Right lobe of liver (tissue), 6 donors: ENCODE results near the gene WDR93. TPM values are rescaled to one million over a fixed set of nuclear protein-coding genes. Genes with fewer than 3 reads are reported as not detected.

Experiments used
- ATAC-seq, 4 donors: fragments of 200-7000 bp; cut with Tn5 transposase; one replicate each; pipeline ENCODE4 v1.9.1; 2020; ENCODE audit warnings: mild to moderate bottlenecking in 4 of 4, moderate library complexity in 4 of 4
- DNase-seq, 3 donors: peaks; one replicate each; pipeline ENCODE4 v3.0.0-alpha.2; 2020
- H3K27ac ChIP-seq, 3 donors: fragments of 200-600 bp; one replicate each; pipeline ENCODE4 v1.8.0; 2022
- H3K27me3 ChIP-seq, 2 donors: fragments of 200-600 bp; one replicate each; pipeline ENCODE4 v1.8.0; 2022
- H3K36me3 ChIP-seq, 4 donors: fragments of 200-600 bp; sonication (generic) in 1 of 4; one replicate each; pipeline versions ENCODE4 v1.5.1 to v1.8.0; 2017 to 2022; ENCODE audit warnings: control low read depth in 1 of 4
- H3K4me1 ChIP-seq, 4 donors: fragments of 200-600 bp; sonication (generic) in 1 of 4; one replicate each; pipeline versions ENCODE4 v1.5.1 to v1.8.0; 2017 to 2022; ENCODE audit warnings: control low read depth in 1 of 4
- H3K4me3 ChIP-seq, 3 donors: fragments of 200-600 bp; one replicate each; pipeline ENCODE4 v1.8.0; 2022
- H3K9me3 ChIP-seq, 4 donors: fragments of 200-600 bp; sonication (generic) in 1 of 4; one replicate each; pipeline versions ENCODE4 v1.5.1 to v1.8.0; 2017 to 2022; ENCODE audit warnings: control low read depth in 1 of 4
- POLR2A ChIP-seq: fragments of 450-650 bp; IDR thresholded peaks from one replicate; pipeline ENCODE4 v1.6.1; 2017; ENCODE audit warnings: antibody characterized with exemption, mild to moderate bottlenecking
- WGBS: methylation state at CpG from one replicate; pipeline ENCODE4 v1.1.6; 2018; ENCODE audit warnings: low coverage, low lambda C conversion rate; ENCODE audit not compliant: insufficient coverage; ENCODE audit errors: missing lambda C conversion rate; 5-methylcytosine and 5-hydroxymethylcytosine counted together
- intact Hi-C, 2 donors: fragments of 100-400 bp; cut with DNase I; formaldehyde crosslinking; loops; one replicate each; pipeline versions ENCODE4 v1.11.2 to v1.14.1; 2022
- total RNA-seq, 6 experiments: library from RNA; depleted of rRNA in 2 of 6; stranded (reverse); fragments of >200 nt in 2 of 6; fragmentation: NEBNext Ultra II Directional in 3 of 6; extraction: Animal tissue kit (Norgen Biotek cat#: 25700) in 3 of 6; gene quantifications; one replicate each; pipeline versions ENCODE4 v1.1.0 to v1.2.4, GENCODE V29; 2016 to 2023
- TF ChIP-seq, protein P1 (sequence below), 4 donors: fragments of 200-600 bp in 3 of 4; fragments of 450-650 bp in 1 of 4; IDR thresholded peaks; one replicate each; pipeline versions ENCODE4 v1.5.1 to v1.8.0; 2016 to 2022; ENCODE audit warnings: antibody characterized with exemption in 4 of 4, mild to moderate bottlenecking in 2 of 4
- donor health status: DM: no; HTN: yes; CAD: no.
- donor health status: DM: no; HTN: no; CAD: no.
- donor health status: DM: no; HTN: no; CAD: no.
- donor health status: DM: no; HTN: yes; CAD: no.
- donor health status: DM: no; HTN: yes; CAD: no.

Gene WDR93
- total RNA-seq, 6 experiments from 2014 or later = not detected

DNA sequence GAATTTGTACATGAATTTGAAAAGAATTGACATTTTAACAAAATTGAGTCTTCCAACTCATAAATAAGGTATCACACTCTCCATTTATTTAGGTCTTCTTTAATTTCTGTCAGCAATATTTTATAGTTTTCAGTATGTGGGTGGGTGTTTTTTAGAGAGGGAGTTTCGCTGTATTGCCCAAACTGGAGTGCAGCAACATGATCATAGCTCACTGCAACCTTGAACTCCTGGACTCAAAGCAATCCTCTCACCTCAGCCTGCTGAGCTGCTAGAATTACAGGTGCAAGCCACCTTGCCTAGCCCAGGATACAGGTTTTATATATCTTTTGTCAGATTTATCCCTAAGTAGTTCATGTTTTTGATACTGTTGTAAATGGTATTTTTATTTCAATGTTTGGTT, 4.6 kb downstream of the WDR93 start:
- Histone ChIP-seq H3K27ac (no peak overlapping the region), H3K36me3 (no peaks in the 10 kb centered on the region), H3K9me3 (no peaks in the 10 kb centered on the region), H3K27me3 (no peaks in the 10 kb centered on the region), H3K4me3 (no peak overlapping the region), H3K4me1 (no peaks in the 10 kb centered on the region)
- intact Hi-C loops = no loop called here
- no peak for DNase-seq
- WGBS = 60% methylated on average over 1 of the region's 1 CpG
- ATAC-seq = no peak
- TF ChIP-seq, protein P1, sequence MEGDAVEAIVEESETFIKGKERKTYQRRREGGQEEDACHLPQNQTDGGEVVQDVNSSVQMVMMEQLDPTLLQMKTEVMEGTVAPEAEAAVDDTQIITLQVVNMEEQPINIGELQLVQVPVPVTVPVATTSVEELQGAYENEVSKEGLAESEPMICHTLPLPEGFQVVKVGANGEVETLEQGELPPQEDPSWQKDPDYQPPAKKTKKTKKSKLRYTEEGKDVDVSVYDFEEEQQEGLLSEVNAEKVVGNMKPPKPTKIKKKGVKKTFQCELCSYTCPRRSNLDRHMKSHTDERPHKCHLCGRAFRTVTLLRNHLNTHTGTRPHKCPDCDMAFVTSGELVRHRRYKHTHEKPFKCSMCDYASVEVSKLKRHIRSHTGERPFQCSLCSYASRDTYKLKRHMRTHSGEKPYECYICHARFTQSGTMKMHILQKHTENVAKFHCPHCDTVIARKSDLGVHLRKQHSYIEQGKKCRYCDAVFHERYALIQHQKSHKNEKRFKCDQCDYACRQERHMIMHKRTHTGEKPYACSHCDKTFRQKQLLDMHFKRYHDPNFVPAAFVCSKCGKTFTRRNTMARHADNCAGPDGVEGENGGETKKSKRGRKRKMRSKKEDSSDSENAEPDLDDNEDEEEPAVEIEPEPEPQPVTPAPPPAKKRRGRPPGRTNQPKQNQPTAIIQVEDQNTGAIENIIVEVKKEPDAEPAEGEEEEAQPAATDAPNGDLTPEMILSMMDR (IDR thresholded peaks at IDR 0.05) = no peak
- no peak for TF ChIP-seq POLR2A

DNA sequence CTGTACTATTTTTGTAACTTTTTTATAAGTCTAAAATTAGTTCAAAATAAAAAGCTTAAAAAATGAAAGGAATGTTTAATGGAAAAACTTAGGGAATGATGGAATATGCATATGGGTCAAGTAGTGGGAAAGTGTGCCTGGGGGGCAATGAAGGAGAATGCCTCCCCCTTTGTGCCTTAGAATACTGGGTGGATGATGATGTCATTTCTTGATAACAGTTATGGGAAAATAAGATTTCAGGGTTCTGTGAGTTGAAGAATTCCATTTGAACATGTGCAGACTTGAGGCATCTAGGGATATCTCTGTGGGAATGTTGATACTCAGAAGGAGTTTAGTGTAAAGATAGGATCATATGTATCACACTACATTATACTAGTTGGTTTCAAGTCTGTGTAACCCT, 13.8 kb downstream of the WDR93 start:
- Histone ChIP-seq H3K4me1 (no peaks in the 10 kb centered on the region), H3K27ac (no peak overlapping the region), H3K36me3 (no peaks in the 10 kb centered on the region), H3K4me3 (no peak overlapping the region), H3K9me3 (no peaks in the 10 kb centered on the region), H3K27me3 (no peaks in the 10 kb centered on the region)
- DNase-seq (no peak), ATAC-seq (no peak)
- intact Hi-C loops = no loop called here
- TF ChIP-seq, protein P1 (IDR thresholded peaks at IDR 0.05) = no peak
- TF ChIP-seq POLR2A = no peak

DNA sequence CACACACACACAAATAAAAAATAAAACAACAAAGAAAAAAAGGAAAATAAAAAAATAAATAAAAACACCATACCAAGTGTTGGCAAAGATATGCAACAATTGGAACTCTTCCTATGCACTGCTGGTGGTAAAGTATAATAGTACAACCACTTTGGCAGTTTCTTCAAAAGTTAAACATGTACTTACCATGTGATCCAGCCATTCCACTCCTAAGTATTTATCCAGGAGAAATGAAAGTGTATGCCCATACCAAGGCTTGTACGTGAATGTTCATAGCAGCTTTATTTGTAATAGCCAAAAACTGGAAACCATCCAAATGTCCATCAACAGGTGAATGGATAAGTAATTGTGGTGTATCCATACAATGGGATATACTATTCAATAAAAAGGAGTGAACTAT, 17.0 kb downstream of the WDR93 start:
- Histone ChIP-seq H3K27ac (no peak overlapping the region), H3K9me3 (no peaks in the 10 kb centered on the region), H3K36me3 (no peaks in the 10 kb centered on the region), H3K4me3 (no peak overlapping the region), H3K4me1 (no peaks in the 10 kb centered on the region), H3K27me3 (no peaks in the 10 kb centered on the region)
- no peak for TF ChIP-seq POLR2A
- TF ChIP-seq, protein P1 (IDR thresholded peaks at IDR 0.05) = no peak
- intact Hi-C loops = no loop called here
- DNase-seq = no peak
- 50% methylated on average over 1 of the region's 1 CpG for WGBS
- ATAC-seq = no peak

GRCh38 chr15:89714775-89715174, 24.2 kb downstream of the WDR93 start:
- intact Hi-C loops = no loop called here
- H3K4me1 ChIP-seq = no peaks in the 10 kb centered on the region
- ATAC-seq = no peak
- no peaks in the 10 kb centered on the region for H3K27me3 ChIP-seq
- no peaks in the 10 kb centered on the region for H3K9me3 ChIP-seq
- WGBS = 83% methylated on average over 2 of the region's 2 CpGs
- DNase-seq = no peak
- no peak overlapping the region for H3K27ac ChIP-seq
- H3K4me3 ChIP-seq = no peak overlapping the region
- no peak for TF ChIP-seq POLR2A
- TF ChIP-seq, protein P1 (IDR thresholded peaks at IDR 0.05) = no peak
- H3K36me3 ChIP-seq = no peaks in the 10 kb centered on the region

DNA sequence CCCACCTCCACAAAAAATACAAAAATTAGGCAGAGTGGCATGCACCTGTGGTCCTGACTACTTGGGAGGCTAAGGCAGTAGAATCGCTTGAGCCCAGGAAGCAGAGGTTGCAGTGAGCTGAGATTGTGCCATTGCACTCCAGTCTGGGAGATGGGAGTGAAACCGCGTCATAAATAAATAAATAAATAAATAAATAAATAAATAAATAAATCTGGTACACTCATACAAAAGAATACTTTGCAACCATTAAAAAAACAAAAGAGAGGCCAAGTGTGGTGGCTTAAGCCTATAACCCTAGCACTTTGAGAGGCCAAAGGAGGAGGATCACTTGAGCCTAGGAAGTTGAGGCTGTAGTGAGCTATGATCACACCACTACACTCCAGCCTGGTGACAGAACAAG, 32.4 kb downstream of the WDR93 start:
- no peak for ATAC-seq
- Histone ChIP-seq H3K9me3 (no peaks in the 10 kb centered on the region), H3K4me1 (no peaks in the 10 kb centered on the region), H3K27ac (no peak overlapping the region), H3K4me3 (no peak overlapping the region), H3K27me3 (no peaks in the 10 kb centered on the region), H3K36me3 (no peaks in the 10 kb centered on the region)
- TF ChIP-seq, protein P1 (IDR thresholded peaks at IDR 0.05) = no peak
- no peak for TF ChIP-seq POLR2A
- intact Hi-C loops = no loop called here
- DNase-seq = no peak
- WGBS = 60% methylated on average over 3 of the region's 3 CpGs
